NOMO-1 treated with DMSO at 0.1 percent for 48 hours (cell line): ENCODE measurements around the gene BRSK2.
"Not testable (repeated sequence)": the region's sequence is repeated elsewhere in the genome, so short reads cannot be mapped to it uniquely, and the experiment has no call there.

Experiments used
- DNase-seq: peaks from one replicate; lab custom pipeline; 2025; ENCODE audit not compliant: unreplicated experiment; lab: John Stamatoyannopoulos, UW

BRSK2 gene

GRCh38 chr11:1433977-1434640 is 44.4 kb downstream of the BRSK2 start:
- DNase-seq, result no peak

GRCh38 chr11:1435479-1435819 is 45.7 kb downstream of the BRSK2 start:
- not testable (repeated sequence) for DNase-seq

GRCh38 chr11:1435820-1436467 is 46.2 kb downstream of the BRSK2 start:
- DNase-seq, result no peak

- DNase-seq, result no peak
These were observed 46.8 kb downstream of the BRSK2 start for GRCh38 chr11:1436468-1437039.

- DNase-seq, result no peak
These were observed 47.8 kb downstream of the BRSK2 start for GRCh38 chr11:1437500-1437899.

- no peak for DNase-seq
These were observed 48.7 kb downstream of the BRSK2 start for GRCh38 chr11:1438261-1438966.

GRCh38 chr11:1438967-1439330 is 49.2 kb downstream of the BRSK2 start:
- no peak for DNase-seq

- no peak for DNase-seq
These were observed 49.6 kb downstream of the BRSK2 start for GRCh38 chr11:1439341-1439740.

GRCh38 chr11:1440066-1440465 is 50.3 kb downstream of the BRSK2 start:
- no peak for DNase-seq

GRCh38 chr11:1440496-1440895 is 50.8 kb downstream of the BRSK2 start:
- DNase-seq, result no peak

GRCh38 chr11:1442163-1442562 is 52.4 kb downstream of the BRSK2 start:
- no peak for DNase-seq

- no peak for DNase-seq
These were observed 53.2 kb downstream of the BRSK2 start for GRCh38 chr11:1442807-1443366.

GRCh38 chr11:1443737-1444136 is 54.0 kb downstream of the BRSK2 start:
- DNase-seq, result no peak

- DNase-seq, result no peak
These were observed 54.6 kb downstream of the BRSK2 start for GRCh38 chr11:1444321-1444720.

GRCh38 chr11:1444823-1445422 is 55.2 kb downstream of the BRSK2 start:
- DNase-seq, result no peak

GRCh38 chr11:1445741-1446445 is 56.2 kb downstream of the BRSK2 start:
- no peak for DNase-seq

GRCh38 chr11:1446623-1447022 is 56.9 kb downstream of the BRSK2 start:
- DNase-seq, result no peak

- DNase-seq, result no peak
These were observed 58.4 kb downstream of the BRSK2 start for GRCh38 chr11:1447845-1448825.

- DNase-seq, result no peak
These were observed 59.1 kb downstream of the BRSK2 start for GRCh38 chr11:1448882-1449281.
